ENCODE data around the gene CMTR1. TPM values are rescaled to one million over a fixed set of nuclear protein-coding genes. Genes with fewer than 3 reads are reported as not detected.

The CMTR1 gene
- total and polyA plus RNA-seq, 10 of the 15 experiments (the other 5 are each of a cell fraction or from before 2014, with no cell fraction given) = 2.7 to 67.0 (median 46.2) TPM

- TF ChIP-seq SMAD5 (IDR thresholded peaks at IDR 0.05; ENCODE audit: low read depth) (no peak), BRCA1 (IDR thresholded peaks at IDR 0.05; ENCODE audit: low read depth, low read length) (no peak), CTCF (IDR thresholded peaks at IDR 0.05 in 2 of 3, conservative IDR thresholded peaks at IDR 0.05 in 1 of 3; ENCODE audit: control insufficient read depth in 2 of 3, extremely low read depth in 1 of 3, insufficient read depth in 1 of 3, low read depth in 3 of 3, low read length in 3 of 3) (peak in 2 of 3 experiments; percentile 3 to 11; a peak in 1 of 6 replicates), JUNB (IDR thresholded peaks at IDR 0.05) (no peak), FOXM1 (IDR thresholded peaks at IDR 0.05; ENCODE audit: low read depth, low read length) (no peak), KDM1A (IDR thresholded peaks at IDR 0.05; ENCODE audit: borderline replicate concordance) (no peak), STAT3 (IDR thresholded peaks at IDR 0.05; ENCODE audit: low read depth, low read length) (no peak), EGR1 (IDR thresholded peaks at IDR 0.05; ENCODE audit: borderline replicate concordance in 1 of 2, low read depth in 2 of 2, low read length in 2 of 2) (peak; percentile 26 to 91), KAT2A (conservative IDR thresholded peaks at IDR 0.05; ENCODE audit: control insufficient read depth, low read depth, low read length) (no peak), USF2 (IDR thresholded peaks at IDR 0.05; ENCODE audit: borderline replicate concordance, low read depth, low read length) (peak; percentile 75), NBN (IDR thresholded peaks at IDR 0.05) (no peak; the same call in 1 of the 2 replicates), MLLT1 (IDR thresholded peaks at IDR 0.05) (no peak; the same call in 1 of the 2 replicates), E4F1 (IDR thresholded peaks at IDR 0.05; ENCODE audit: borderline replicate concordance, partially characterized antibody) (no peak), ZNF687 (IDR thresholded peaks at IDR 0.05) (peak; percentile 82), GATAD2B (conservative IDR thresholded peaks at IDR 0.05; ENCODE audit: low read depth) (peak; percentile 62; the same call in 1 of the 2 replicates), TARDBP (IDR thresholded peaks at IDR 0.05; ENCODE audit: borderline replicate concordance) (no peak), POLR2AphosphoS2 (IDR thresholded peaks at IDR 0.05; ENCODE audit: low read depth, low read length) (no peak), ASH2L (IDR thresholded peaks at IDR 0.05; ENCODE audit: borderline replicate concordance, low read depth) (no peak)
Measured at GRCh38 chr6:37516076-37516919, 83.3 kb downstream of the CMTR1 start (continued).

Data from GM12878 (cell line).